Chondrocyte (in vitro differentiated cells): ENCODE results near the gene FRS2. TPM values are rescaled to one million over a fixed set of nuclear protein-coding genes. Genes with fewer than 3 reads are reported as not detected.

ENCODE experiments used
- DNase-seq: peaks from one replicate; pipeline ENCODE4 v3.0.0; 2021; ENCODE audit warnings: mixed read lengths, low spot score
- H3K27ac Mint-ChIP-seq: one replicate; pipeline ENCODE4 v1.8.0; 2021; ENCODE audit warnings: mild to moderate bottlenecking, moderate library complexity, mixed read lengths; ENCODE audit not compliant: unreplicated experiment
- H3K27me3 Mint-ChIP-seq: 2 replicates; pipeline ENCODE4 v1.8.0; 2021; ENCODE audit warnings: low read depth, mixed read lengths
- H3K36me3 Mint-ChIP-seq: 2 replicates; pipeline ENCODE4 v1.8.0; 2021; ENCODE audit warnings: low read depth, mixed read lengths
- H3K4me1 Mint-ChIP-seq: 2 replicates; pipeline ENCODE4 v1.8.0; 2021; ENCODE audit warnings: low read depth, mild to moderate bottlenecking, mixed read lengths
- H3K4me3 Mint-ChIP-seq: one replicate; pipeline ENCODE4 v1.8.0; 2021; ENCODE audit warnings: mild to moderate bottlenecking, moderate library complexity, mixed read lengths; ENCODE audit not compliant: unreplicated experiment
- H3K9me3 Mint-ChIP-seq: 2 replicates; pipeline ENCODE4 v1.8.0; 2021; ENCODE audit warnings: low read depth, mixed read lengths
- CTCF ChIP-seq: fragments of 200-600 bp; sonication (generic); IDR thresholded peaks from 2 replicates; pipeline ENCODE4 v1.5.0; 2021; ENCODE audit warnings: antibody characterized with exemption, mild to moderate bottlenecking, moderate library complexity
- total RNA-seq: library from RNA; stranded (reverse); gene quantifications from 3 replicates; pipeline ENCODE4 v1.2.1, GENCODE V29; 2021

FRS2 gene
- total RNA-seq, 1 donor from 2014 or later: 46.9 TPM

- no peak overlapping the region for H3K27ac Mint-ChIP-seq
- H3K9me3 Mint-ChIP-seq: peaks cover 17% of the 10 kb centered on the region
- TF ChIP-seq CTCF: no peak
- H3K27me3 Mint-ChIP-seq: no peaks in the 10 kb centered on the region
- H3K36me3 Mint-ChIP-seq: peaks cover 3% of the 10 kb centered on the region
- H3K4me1 Mint-ChIP-seq: peaks cover 78% of the 10 kb centered on the region
- DNase-seq: no peak
- H3K4me3 Mint-ChIP-seq: no peak overlapping the region
These were observed 47.2 kb downstream of the FRS2 start for GRCh38 chr12:69517406-69517805.

GRCh38 chr12:69519871-69520270 is 49.7 kb downstream of the FRS2 start:
- Mint-ChIP-seq H3K4me1 (peaks cover 76% of the 10 kb centered on the region), H3K27ac (peak overlapping the region; percentile 77), H3K36me3 (peaks cover 10% of the 10 kb centered on the region), H3K4me3 (no peak overlapping the region), H3K27me3 (no peaks in the 10 kb centered on the region), H3K9me3 (peaks cover 31% of the 10 kb centered on the region)
- no peak for DNase-seq
- TF ChIP-seq CTCF: no peak

- peaks cover 10% of the 10 kb centered on the region for H3K36me3 Mint-ChIP-seq
- H3K4me3 Mint-ChIP-seq: no peak overlapping the region
- H3K27me3 Mint-ChIP-seq: no peaks in the 10 kb centered on the region
- no peak for TF ChIP-seq CTCF
- H3K27ac Mint-ChIP-seq: peak overlapping the region; percentile 60
- peaks cover 31% of the 10 kb centered on the region for H3K9me3 Mint-ChIP-seq
- DNase-seq: no peak
- H3K4me1 Mint-ChIP-seq: peaks cover 85% of the 10 kb centered on the region
These were observed 53.5 kb downstream of the FRS2 start for GRCh38 chr12:69523433-69524330.

GRCh38 chr12:69524331-69524630 is 54.1 kb downstream of the FRS2 start:
- H3K36me3 Mint-ChIP-seq: peaks cover 10% of the 10 kb centered on the region
- H3K9me3 Mint-ChIP-seq: peaks cover 31% of the 10 kb centered on the region
- H3K27me3 Mint-ChIP-seq: no peaks in the 10 kb centered on the region
- H3K27ac Mint-ChIP-seq: peak overlapping the region; percentile 60
- H3K4me1 Mint-ChIP-seq: peaks cover 87% of the 10 kb centered on the region
- H3K4me3 Mint-ChIP-seq: no peak overlapping the region
- no peak for TF ChIP-seq CTCF
- no peak for DNase-seq

- TF ChIP-seq CTCF: no peak
- peak overlapping the region; percentile 60 for H3K27ac Mint-ChIP-seq
- H3K27me3 Mint-ChIP-seq: no peaks in the 10 kb centered on the region
- H3K4me1 Mint-ChIP-seq: peaks cover 80% of the 10 kb centered on the region
- DNase-seq: no peak
- peaks cover 10% of the 10 kb centered on the region for H3K36me3 Mint-ChIP-seq
- H3K4me3 Mint-ChIP-seq: no peak overlapping the region
- peaks cover 27% of the 10 kb centered on the region for H3K9me3 Mint-ChIP-seq
These were observed 54.7 kb downstream of the FRS2 start for GRCh38 chr12:69524755-69525469.
